Dedifferentiated amniotic fluid mesenchymal stem cell (primary cell): ENCODE data around the gene C11orf97.
A peak's percentile ranks its signal among the peaks of the same experiment; 100 is the strongest.
"Not testable (repeated sequence)": the region's sequence is repeated elsewhere in the genome, so short reads cannot be mapped to it uniquely, and the experiment has no call there.

Source experiments
- DNase-seq: peaks from one replicate; pipeline ENCODE4 v3.0.0-alpha.2; 2016; ENCODE audit errors: extremely low spot score

The C11orf97 gene

GRCh38 chr11:94525546-94526324 is 13.5 kb downstream of the C11orf97 start:
- DNase-seq: peak; percentile 75

GRCh38 chr11:94526645-94527438 is 14.6 kb downstream of the C11orf97 start:
- no peak for DNase-seq

- DNase-seq: no peak
Observed at GRCh38 chr11:94528551-94528950, 16.3 kb downstream of the C11orf97 start.

GRCh38 chr11:94532211-94532610 is 19.9 kb downstream of the C11orf97 start:
- DNase-seq: no peak

GRCh38 chr11:94533206-94533605 is 20.9 kb downstream of the C11orf97 start:
- peak; percentile 24 for DNase-seq

GRCh38 chr11:94533696-94534630 is 21.7 kb downstream of the C11orf97 start:
- DNase-seq: peak; percentile 34

GRCh38 chr11:94536386-94536785 is 24.1 kb downstream of the C11orf97 start:
- no peak for DNase-seq

GRCh38 chr11:94537031-94537600 is 24.9 kb downstream of the C11orf97 start:
- peak; percentile 42 for DNase-seq

- no peak for DNase-seq
Observed at GRCh38 chr11:94539420-94539819, 27.2 kb downstream of the C11orf97 start.

- DNase-seq: peak; percentile 44
Observed at GRCh38 chr11:94543695-94544645, 31.7 kb downstream of the C11orf97 start, which contains the start of gene FUT4. Gene FUT4, plus strand, starts transcription at chr11:94543921. Its CDS starts 213 bp downstream, at chr11:94544134.

GRCh38 chr11:94544646-94545263 is 32.5 kb downstream of the C11orf97 start:
- no peak for DNase-seq

GRCh38 chr11:94545264-94546161 is 33.3 kb downstream of the C11orf97 start:
- DNase-seq: no peak

GRCh38 chr11:94546162-94546470 is 33.9 kb downstream of the C11orf97 start:
- no peak for DNase-seq

- no peak for DNase-seq
Observed at GRCh38 chr11:94546886-94547285, 34.6 kb downstream of the C11orf97 start.

GRCh38 chr11:94549146-94549545 is 36.9 kb downstream of the C11orf97 start:
- no peak for DNase-seq

GRCh38 chr11:94550513-94550912 is 38.3 kb downstream of the C11orf97 start:
- DNase-seq: no peak

- no peak for DNase-seq
Observed at GRCh38 chr11:94553938-94554337, 41.7 kb downstream of the C11orf97 start.

- DNase-seq: not testable (repeated sequence)
Observed at GRCh38 chr11:94555752-94556329, 43.6 kb downstream of the C11orf97 start.

GRCh38 chr11:94557421-94557820 is 45.2 kb downstream of the C11orf97 start:
- DNase-seq: peak; percentile 39
